ENCODE data around the gene TAOK3. TPM values are rescaled to one million over a fixed set of nuclear protein-coding genes. Genes with fewer than 3 reads are reported as not detected.

TAOK3 gene
- total RNA-seq, 2 donors from 2014 or later: 33.4 to 40.6 TPM

GRCh38 chr12:118391424-118391823 lies 18.7 kb upstream of the TAOK3 start:
- Histone ChIP-seq H3K27me3 (ENCODE audit: control insufficient read depth, insufficient read depth, low read length, poor library complexity, severe bottlenecking) (no peaks in the 10 kb centered on the region), H3K36me3 (ENCODE audit: control insufficient read depth, insufficient read depth, low read length) (peaks cover 71% of the 10 kb centered on the region), H3K27ac (ENCODE audit: low read depth, low read length) (no peak overlapping the region), H3K4me3 (ENCODE audit: low read length) (no peak overlapping the region), H3K9ac (ENCODE audit: extremely low read depth, low read length, poor library complexity, severe bottlenecking) (no peak overlapping the region), H3K9me3 (ENCODE audit: control insufficient read depth, low read length) (no peaks in the 10 kb centered on the region), H3K4me1 (ENCODE audit: control insufficient read depth, insufficient read depth, low read length) (no peaks in the 10 kb centered on the region)
- WGBS, 2 experiments (ENCODE audit: insufficient coverage in 1 of 2, insufficient read length in 1 of 2): 98 to 100% methylated on average over 2 of the region's 2 CpGs
- Mint-ChIP-seq H3K9me3 (no peaks in the 10 kb centered on the region), H3K36me3 (ENCODE audit: low read depth) (peaks cover 82% of the 10 kb centered on the region), H3K27ac (no peak overlapping the region), H3K27me3 (ENCODE audit: insufficient read depth) (no peaks in the 10 kb centered on the region), H3K4me3 (no peak overlapping the region), H3K4me1 (no peaks in the 10 kb centered on the region)
- TF ChIP-seq, protein P1, sequence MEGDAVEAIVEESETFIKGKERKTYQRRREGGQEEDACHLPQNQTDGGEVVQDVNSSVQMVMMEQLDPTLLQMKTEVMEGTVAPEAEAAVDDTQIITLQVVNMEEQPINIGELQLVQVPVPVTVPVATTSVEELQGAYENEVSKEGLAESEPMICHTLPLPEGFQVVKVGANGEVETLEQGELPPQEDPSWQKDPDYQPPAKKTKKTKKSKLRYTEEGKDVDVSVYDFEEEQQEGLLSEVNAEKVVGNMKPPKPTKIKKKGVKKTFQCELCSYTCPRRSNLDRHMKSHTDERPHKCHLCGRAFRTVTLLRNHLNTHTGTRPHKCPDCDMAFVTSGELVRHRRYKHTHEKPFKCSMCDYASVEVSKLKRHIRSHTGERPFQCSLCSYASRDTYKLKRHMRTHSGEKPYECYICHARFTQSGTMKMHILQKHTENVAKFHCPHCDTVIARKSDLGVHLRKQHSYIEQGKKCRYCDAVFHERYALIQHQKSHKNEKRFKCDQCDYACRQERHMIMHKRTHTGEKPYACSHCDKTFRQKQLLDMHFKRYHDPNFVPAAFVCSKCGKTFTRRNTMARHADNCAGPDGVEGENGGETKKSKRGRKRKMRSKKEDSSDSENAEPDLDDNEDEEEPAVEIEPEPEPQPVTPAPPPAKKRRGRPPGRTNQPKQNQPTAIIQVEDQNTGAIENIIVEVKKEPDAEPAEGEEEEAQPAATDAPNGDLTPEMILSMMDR (conservative IDR thresholded peaks at IDR 0.05): no peak
- DNase-seq: no peak

DNA sequence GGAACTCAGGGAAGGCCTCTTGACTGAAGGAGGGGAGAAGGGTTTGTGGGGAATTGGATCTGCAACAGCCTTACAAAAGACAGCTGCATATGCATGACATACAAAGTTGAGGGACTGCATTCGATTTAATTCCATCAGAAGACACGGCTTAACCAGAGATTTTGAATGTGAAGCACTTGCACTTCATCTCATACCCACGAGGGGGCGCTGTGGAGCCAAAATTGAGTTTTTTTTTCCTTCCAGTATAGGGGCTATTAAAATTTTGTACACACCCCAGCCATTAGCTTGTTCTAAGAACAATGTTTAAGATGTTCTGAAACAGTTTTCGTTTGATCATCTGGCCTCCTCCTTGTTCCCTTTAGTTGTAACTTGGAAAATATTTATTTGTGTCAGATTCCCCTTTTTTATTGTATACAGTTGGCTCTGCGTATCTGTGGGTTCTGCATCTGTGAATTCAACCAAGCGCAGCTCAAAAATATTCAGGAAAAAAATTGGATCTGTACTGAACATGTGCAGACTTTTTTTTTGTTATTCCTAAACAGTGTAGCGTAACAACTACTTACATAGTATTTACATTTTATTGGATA lies 5.3 kb upstream of the TAOK3 start:
- Mint-ChIP-seq H3K27ac (peak overlapping the region; percentile 59), H3K36me3 (ENCODE audit: low read depth) (peaks cover 27% of the 10 kb centered on the region), H3K4me3 (peak overlapping the region; percentile 85), H3K4me1 (peaks cover 30% of the 10 kb centered on the region), H3K27me3 (ENCODE audit: insufficient read depth) (no peaks in the 10 kb centered on the region), H3K9me3 (no peaks in the 10 kb centered on the region)
- H3K4me3 ChIP-seq (ENCODE audit: low read length): peak overlapping the region; percentile 98
- no peak overlapping the region for H3K9ac ChIP-seq (ENCODE audit: extremely low read depth, low read length, poor library complexity, severe bottlenecking)
- WGBS, 2 experiments (ENCODE audit: insufficient coverage in 1 of 2, insufficient read length in 1 of 2): 28 to 33% methylated on average over 6 to 7 of the region's 8 CpGs
- TF ChIP-seq, protein P1 (conservative IDR thresholded peaks at IDR 0.05): peak; percentile 98
- peaks cover 28% of the 10 kb centered on the region for H3K36me3 ChIP-seq (ENCODE audit: control insufficient read depth, insufficient read depth, low read length)
- no peak overlapping the region for H3K27ac ChIP-seq (ENCODE audit: low read depth, low read length)
- no peaks in the 10 kb centered on the region for H3K27me3 ChIP-seq (ENCODE audit: control insufficient read depth, insufficient read depth, low read length, poor library complexity, severe bottlenecking)
- H3K9me3 ChIP-seq (ENCODE audit: control insufficient read depth, low read length): no peaks in the 10 kb centered on the region
- H3K4me1 ChIP-seq (ENCODE audit: control insufficient read depth, insufficient read depth, low read length): peaks cover 4% of the 10 kb centered on the region
- peak; percentile 90 for DNase-seq

GRCh38 chr12:118377021-118377883 lies 4.5 kb upstream of the TAOK3 start:
- Histone ChIP-seq H3K9me3 (ENCODE audit: control insufficient read depth, low read length) (no peaks in the 10 kb centered on the region), H3K4me1 (ENCODE audit: control insufficient read depth, insufficient read depth, low read length) (peaks cover 4% of the 10 kb centered on the region), H3K9ac (ENCODE audit: extremely low read depth, low read length, poor library complexity, severe bottlenecking) (peak overlapping the region; percentile 90), H3K27ac (ENCODE audit: low read depth, low read length) (no peak overlapping the region), H3K27me3 (ENCODE audit: control insufficient read depth, insufficient read depth, low read length, poor library complexity, severe bottlenecking) (no peaks in the 10 kb centered on the region), H3K36me3 (ENCODE audit: control insufficient read depth, insufficient read depth, low read length) (peaks cover 24% of the 10 kb centered on the region), H3K4me3 (ENCODE audit: low read length) (peak overlapping the region; percentile 98)
- TF ChIP-seq, protein P1 (conservative IDR thresholded peaks at IDR 0.05): no peak
- Mint-ChIP-seq H3K27ac (peak overlapping the region; percentile 59), H3K9me3 (no peaks in the 10 kb centered on the region), H3K36me3 (ENCODE audit: low read depth) (peaks cover 25% of the 10 kb centered on the region), H3K4me3 (peak overlapping the region; percentile 85), H3K4me1 (peaks cover 30% of the 10 kb centered on the region), H3K27me3 (ENCODE audit: insufficient read depth) (no peaks in the 10 kb centered on the region)
- peak; percentile 58 for DNase-seq
- WGBS, 2 experiments (ENCODE audit: insufficient coverage in 1 of 2, insufficient read length in 1 of 2): 9 to 11% methylated on average over 8 to 22 of the region's 22 CpGs

Measured in endodermal cell (in vitro differentiated cells).